Measurements from ENCODE around the gene ENSA. TPM values are rescaled to one million over a fixed set of nuclear protein-coding genes. Genes with fewer than 3 reads are reported as not detected.
"Not testable (repeated sequence)": the region's sequence is repeated elsewhere in the genome, so short reads cannot be mapped to it uniquely, and the experiment has no call there.

The ENSA gene
- total and polyA plus RNA-seq, 3 donors from 2014 or later: 76.5 to 104 (median 84.5) TPM

- WGBS, 2 donors: 76 to 94% methylated on average over 5 of the region's 5 CpGs
- Histone ChIP-seq H3K4me1 (no peaks in the 10 kb centered on the region), H3K27me3 (no peaks in the 10 kb centered on the region), H3K36me3 (ENCODE audit: low read depth, missing control alignments) (no peaks in the 10 kb centered on the region), H3K4me3 (no peak overlapping the region), H3K27ac (no peak overlapping the region), H3K9me3 (no peaks in the 10 kb centered on the region)
- TF ChIP-seq CTCF (IDR thresholded peaks at IDR 0.05) (no peak), POLR2A (IDR thresholded peaks at IDR 0.05) (no peak)
- intact Hi-C loops (cut with DNase I; ENCODE audit: low total_unique reads): no loop called here
- DNase-seq: no peak
These were observed 20.1 kb upstream of the ENSA start for GRCh38 chr1:150649441-150650075.

GRCh38 chr1:150642296-150642695 lies 12.9 kb upstream of the ENSA start:
- intact Hi-C loops (cut with DNase I; ENCODE audit: low total_unique reads): no loop called here

GRCh38 chr1:150641126-150641815 lies 11.9 kb upstream of the ENSA start:
- H3K27ac ChIP-seq; H3K9me3 ChIP-seq; H3K27me3 ChIP-seq; H3K4me1 ChIP-seq; H3K36me3 ChIP-seq (ENCODE audit: low read depth, missing control alignments); H3K4me3 ChIP-seq; intact Hi-C loops (cut with DNase I; ENCODE audit: low total_unique reads); DNase-seq: not testable (repeated sequence)
- WGBS, 2 donors: 78 to 84% methylated on average over 9 of the region's 9 CpGs

More at GRCh38 chr1:150642296-150642695, 12.9 kb upstream of the ENSA start:
- H3K27me3 ChIP-seq: no peaks in the 10 kb centered on the region
- H3K9me3 ChIP-seq: no peaks in the 10 kb centered on the region
- TF ChIP-seq POLR2A (IDR thresholded peaks at IDR 0.05): no peak
- H3K4me1 ChIP-seq: no peaks in the 10 kb centered on the region
- H3K4me3 ChIP-seq: no peak overlapping the region
- no peaks in the 10 kb centered on the region for H3K36me3 ChIP-seq (ENCODE audit: low read depth, missing control alignments)
- no peak for DNase-seq
- WGBS, 2 donors: 73 to 80% methylated on average over 4 of the region's 4 CpGs
- H3K27ac ChIP-seq: no peak overlapping the region

- intact Hi-C loops (cut with DNase I; ENCODE audit: low total_unique reads); H3K27me3 ChIP-seq; H3K27ac ChIP-seq; H3K4me3 ChIP-seq; H3K4me1 ChIP-seq; DNase-seq; H3K9me3 ChIP-seq; H3K36me3 ChIP-seq (ENCODE audit: low read depth, missing control alignments): not testable (repeated sequence)
- 91 to 94% methylated on average over 6 of the region's 6 CpGs for WGBS, 2 donors
These were observed 9.0 kb upstream of the ENSA start for GRCh38 chr1:150638430-150638829.

- not testable (repeated sequence) for H3K4me1 ChIP-seq
These were observed 5.6 kb upstream of the ENSA start for GRCh38 chr1:150634839-150635622.

GRCh38 chr1:150628766-150629114 lies 672 bp downstream of the ENSA start:
- H3K27me3 ChIP-seq: no peaks in the 10 kb centered on the region
- WGBS, 2 donors: 1 to 3% methylated on average over 9 of the region's 9 CpGs
- peak overlapping the region; percentile 82 to 89 for H3K4me3 ChIP-seq
- intact Hi-C loops (cut with DNase I; ENCODE audit: low total_unique reads): no loop called here
- TF ChIP-seq POLR2A (IDR thresholded peaks at IDR 0.05) (no peak), CTCF (IDR thresholded peaks at IDR 0.05) (no peak)
- H3K27ac ChIP-seq: peak overlapping the region; percentile 99 to 100
- peaks cover 17% of the 10 kb centered on the region for H3K4me1 ChIP-seq
- no peak for DNase-seq
- H3K36me3 ChIP-seq (ENCODE audit: low read depth, missing control alignments): no peaks in the 10 kb centered on the region
- no peaks in the 10 kb centered on the region for H3K9me3 ChIP-seq

More at GRCh38 chr1:150634839-150635622, 5.6 kb upstream of the ENSA start:
- H3K36me3 ChIP-seq (ENCODE audit: low read depth, missing control alignments); H3K9me3 ChIP-seq; H3K4me3 ChIP-seq; H3K27ac ChIP-seq; H3K27me3 ChIP-seq; intact Hi-C loops (cut with DNase I; ENCODE audit: low total_unique reads); DNase-seq: not testable (repeated sequence)
- WGBS, 2 donors: 75 to 86% methylated on average over 16 to 17 of the region's 17 CpGs

All from testis (tissue), 3 donors.